Epithelial cell of proximal tubule (primary cell): ENCODE measurements around the gene KLHL21. TPM values are rescaled to one million over a fixed set of nuclear protein-coding genes. Genes with fewer than 3 reads are reported as not detected.
A peak's percentile ranks its signal among the peaks of the same experiment; 100 is the strongest.

Experiments used
- DNase-seq: peaks from one replicate; pipeline ENCODE4 v3.0.0-alpha.2; 2011; ENCODE audit warnings: low read depth
- H3K4me3 ChIP-seq: 2 replicates; pipeline ENCODE4 v1.5.1; 2011; ENCODE audit warnings: low read depth, mild to moderate bottlenecking, low read length
- total RNA-seq: library from RNA; depleted of rRNA; stranded (reverse); fragments of >200 nt; gene quantifications from 2 replicates; pipeline ENCODE4 v1.2.3, GENCODE V29; 2015
- TF ChIP-seq, protein P1 (sequence below): conservative IDR thresholded peaks from 2 replicates; pipeline ENCODE4 v1.5.1; 2012; ENCODE audit warnings: low read depth, mild to moderate bottlenecking, low read length

KLHL21 gene
- total RNA-seq, 1 donor from 2014 or later, result 28.1 TPM

DNA sequence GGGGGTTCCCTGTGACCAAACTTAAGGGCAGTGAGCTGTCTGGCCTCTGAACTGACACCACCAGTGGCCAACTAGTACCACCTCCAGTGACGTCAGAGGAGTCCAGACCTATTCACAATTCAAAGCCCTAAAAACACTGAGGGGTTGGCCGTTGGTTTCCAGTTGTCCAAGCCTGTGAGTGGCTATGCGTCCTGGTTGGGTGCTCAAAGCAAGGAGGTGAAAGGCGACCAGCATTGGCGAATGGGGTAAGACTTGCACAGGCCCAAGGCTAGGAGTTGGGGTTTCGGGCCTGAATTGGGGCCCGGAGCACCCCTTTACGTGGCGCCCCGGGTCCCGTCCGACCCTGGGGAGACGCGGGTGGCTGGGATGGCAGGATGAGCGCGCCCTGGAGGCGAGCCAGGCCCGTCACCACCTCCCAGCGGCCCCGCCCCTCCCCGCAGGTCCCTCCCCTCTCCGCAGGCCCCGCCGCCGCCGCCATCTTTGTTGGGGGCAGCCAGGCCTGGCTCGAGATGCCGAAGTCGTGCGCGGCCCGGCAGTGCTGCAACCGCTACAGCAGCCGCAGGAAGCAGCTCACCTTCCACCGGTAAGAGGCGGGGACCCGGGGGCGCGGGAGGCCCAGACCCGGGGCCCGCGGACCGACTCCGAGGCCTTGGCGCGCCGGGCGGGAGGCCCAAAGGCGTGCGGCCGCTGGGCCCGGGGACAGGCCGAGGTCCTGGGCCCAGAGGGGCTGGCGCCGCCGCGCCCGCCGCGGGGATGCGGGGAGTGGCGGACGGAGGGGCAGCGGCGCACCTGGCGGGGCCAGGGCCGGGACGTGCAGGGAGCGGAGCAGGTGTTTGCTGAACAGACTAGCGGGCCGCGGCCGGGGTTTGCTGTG is 22.3 kb upstream of the KLHL21 start, which contains the start of gene THAP3:
Gene THAP3 (plus strand): TSS at position 159 of the 874 bp plus-strand sequence. CDS start 351 bp downstream, at position 510.
- peak within 1 kb of the TSS; percentile 74 for H3K4me3 ChIP-seq
- TF ChIP-seq, protein P1, sequence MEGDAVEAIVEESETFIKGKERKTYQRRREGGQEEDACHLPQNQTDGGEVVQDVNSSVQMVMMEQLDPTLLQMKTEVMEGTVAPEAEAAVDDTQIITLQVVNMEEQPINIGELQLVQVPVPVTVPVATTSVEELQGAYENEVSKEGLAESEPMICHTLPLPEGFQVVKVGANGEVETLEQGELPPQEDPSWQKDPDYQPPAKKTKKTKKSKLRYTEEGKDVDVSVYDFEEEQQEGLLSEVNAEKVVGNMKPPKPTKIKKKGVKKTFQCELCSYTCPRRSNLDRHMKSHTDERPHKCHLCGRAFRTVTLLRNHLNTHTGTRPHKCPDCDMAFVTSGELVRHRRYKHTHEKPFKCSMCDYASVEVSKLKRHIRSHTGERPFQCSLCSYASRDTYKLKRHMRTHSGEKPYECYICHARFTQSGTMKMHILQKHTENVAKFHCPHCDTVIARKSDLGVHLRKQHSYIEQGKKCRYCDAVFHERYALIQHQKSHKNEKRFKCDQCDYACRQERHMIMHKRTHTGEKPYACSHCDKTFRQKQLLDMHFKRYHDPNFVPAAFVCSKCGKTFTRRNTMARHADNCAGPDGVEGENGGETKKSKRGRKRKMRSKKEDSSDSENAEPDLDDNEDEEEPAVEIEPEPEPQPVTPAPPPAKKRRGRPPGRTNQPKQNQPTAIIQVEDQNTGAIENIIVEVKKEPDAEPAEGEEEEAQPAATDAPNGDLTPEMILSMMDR, result no peak
- peak; percentile 49 for DNase-seq

DNA sequence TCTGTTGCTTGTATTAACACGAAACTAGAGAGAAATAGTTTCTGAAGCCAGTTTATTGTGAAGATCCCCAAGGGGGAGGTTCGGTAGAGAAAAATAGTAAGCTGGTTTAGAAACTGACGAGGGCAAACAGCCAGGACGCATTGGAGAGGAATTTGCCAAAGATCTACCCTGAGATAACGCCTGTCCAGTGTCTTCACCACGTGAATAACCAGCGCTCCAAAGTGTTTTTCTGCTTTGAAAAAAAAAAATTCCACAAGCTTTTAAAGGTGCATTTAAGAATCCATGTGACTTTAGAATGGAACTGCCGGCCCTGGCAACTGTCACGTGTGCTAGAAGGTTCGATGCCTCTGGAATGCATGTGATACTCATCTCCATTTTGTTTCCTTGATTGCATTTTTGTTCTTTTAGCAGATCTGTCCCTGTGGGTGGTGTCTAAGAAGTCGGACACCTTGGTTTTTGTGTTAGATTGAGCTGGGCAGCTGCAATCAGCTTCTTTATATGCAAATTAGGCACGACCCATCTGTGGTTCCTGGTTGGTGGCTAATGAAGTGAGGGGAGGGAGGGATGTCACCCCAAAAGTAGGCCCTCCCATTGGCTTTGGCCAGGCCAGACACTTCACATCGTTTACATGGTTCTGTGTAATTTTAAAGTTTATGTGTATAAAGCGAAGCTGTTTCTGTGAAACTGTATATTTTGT is 20.7 kb upstream of the KLHL21 start:
- no peak for DNase-seq
- TF ChIP-seq, protein P1, result no peak
- H3K4me3 ChIP-seq, result no peak overlapping the region

DNA sequence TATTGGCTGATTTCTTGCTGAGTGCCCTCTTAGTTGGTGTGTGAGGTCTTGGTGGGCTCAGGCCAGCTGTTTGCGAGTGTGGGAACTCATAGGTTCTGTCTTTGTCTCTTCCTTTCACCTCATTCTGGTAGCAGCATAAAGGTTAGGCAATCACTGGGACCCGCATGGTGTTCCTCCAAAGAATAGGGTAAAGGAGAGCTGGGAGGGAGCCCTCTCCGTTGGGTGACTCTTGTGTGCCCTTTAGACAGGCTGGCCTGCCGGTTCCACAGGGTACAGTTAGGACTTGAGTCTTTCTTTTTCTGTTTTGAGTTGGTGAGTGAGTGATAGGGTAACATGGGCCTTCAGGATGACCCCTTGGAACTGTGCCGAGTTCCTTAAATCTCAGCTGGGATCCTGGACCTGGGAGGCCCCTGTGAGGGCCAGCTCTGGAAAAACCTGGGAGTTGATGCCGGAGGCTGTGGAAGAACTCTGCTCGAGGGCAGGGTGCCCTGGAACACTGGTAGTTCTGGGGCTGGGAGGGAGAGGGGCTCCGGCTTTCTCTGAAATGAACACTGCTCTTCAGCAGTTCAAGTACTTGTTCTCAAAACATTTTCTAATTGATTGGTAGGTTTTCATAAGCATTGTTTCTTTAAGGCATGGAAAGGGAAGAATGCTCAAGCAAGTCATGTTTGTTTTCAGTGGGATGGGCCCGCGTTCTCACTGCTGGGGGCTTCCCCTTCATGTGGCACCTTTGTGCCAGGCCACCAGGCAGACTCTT is 19.9 kb upstream of the KLHL21 start:
- no peak for DNase-seq
- TF ChIP-seq, protein P1, result no peak
- no peak overlapping the region for H3K4me3 ChIP-seq

DNA sequence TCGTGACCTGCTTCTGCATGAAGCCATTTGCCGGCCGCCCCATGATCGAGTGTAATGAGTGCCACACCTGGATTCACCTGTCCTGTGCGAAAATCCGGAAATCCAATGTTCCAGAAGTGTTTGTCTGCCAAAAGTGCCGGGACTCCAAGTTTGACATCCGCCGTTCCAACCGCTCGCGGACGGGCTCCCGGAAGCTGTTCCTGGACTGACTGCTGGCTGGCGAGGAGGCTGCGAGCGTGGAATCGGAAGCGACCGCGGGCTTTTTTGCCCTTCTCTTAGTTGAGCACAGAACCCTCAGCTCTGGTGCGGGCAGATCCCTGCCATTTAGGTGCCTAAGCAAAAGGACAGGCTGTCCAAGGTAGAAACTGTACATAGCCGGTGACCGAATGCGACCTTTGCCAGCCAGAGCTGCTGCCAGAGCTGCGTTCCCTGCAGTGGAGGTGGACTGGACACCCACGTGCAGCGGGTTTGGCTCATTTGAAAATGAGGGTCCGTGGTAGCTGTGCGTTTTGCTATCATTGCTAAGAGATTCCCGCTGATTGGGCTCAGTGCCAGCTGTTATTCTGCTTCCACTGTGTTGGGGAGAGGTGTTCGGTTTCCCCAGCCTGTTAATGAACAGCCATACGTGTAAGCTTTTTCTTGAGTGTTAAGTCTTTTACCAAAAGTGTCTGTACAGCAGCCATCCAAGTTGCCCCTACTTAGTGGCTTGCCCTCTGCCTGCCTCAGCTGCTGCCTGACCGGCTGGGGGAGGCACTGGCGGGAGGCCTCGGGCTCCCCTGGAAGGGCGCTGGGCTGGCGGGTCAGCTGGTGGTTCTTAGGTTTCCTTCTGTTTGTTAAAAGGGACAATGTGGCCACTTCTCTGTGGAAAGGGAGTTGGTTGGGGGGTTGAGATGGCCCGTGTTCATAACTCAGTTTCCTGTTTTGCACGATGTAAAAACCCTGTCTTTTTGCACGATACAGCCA is 19.0 kb upstream of the KLHL21 start:
- TF ChIP-seq, protein P1, result no peak
- no peak overlapping the region for H3K4me3 ChIP-seq
- DNase-seq, result no peak

DNA sequence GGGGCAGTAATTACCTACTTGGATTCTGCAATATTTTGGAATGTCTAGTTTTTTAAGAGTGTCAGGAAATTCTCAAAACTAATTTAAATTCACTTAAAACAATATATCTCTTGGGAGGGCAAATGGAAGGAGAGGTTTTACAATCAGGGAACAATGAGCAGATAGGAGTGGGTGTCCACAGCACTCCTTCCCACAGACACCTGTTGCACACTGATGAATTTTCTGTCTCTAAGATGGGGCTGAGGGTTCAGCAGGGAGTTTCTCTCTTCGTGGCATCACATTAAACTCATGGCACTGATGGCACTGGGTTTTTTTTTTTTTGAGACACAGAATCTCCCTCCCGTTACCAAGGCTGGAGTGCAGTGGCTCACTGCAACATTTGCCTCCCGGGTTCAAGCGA is 16.4 kb upstream of the KLHL21 start:
- TF ChIP-seq, protein P1, result no peak
- H3K4me3 ChIP-seq, result no peak overlapping the region
- no peak for DNase-seq
